OCI-LY1 (cell line): ENCODE results near the gene DDX1.

ENCODE experiments used
- H2AFZ ChIP-seq: fragments of 200-600 bp; sonication (generic), shearing (Covaris generic); 2 replicates; pipeline ENCODE4 v1.6.0; 2014; ENCODE audit warnings: antibody characterized with exemption, mild to moderate bottlenecking, low read length
- H3F3A ChIP-seq: fragments of 200-600 bp; sonication (generic), shearing (Covaris generic); 2 replicates; pipeline ENCODE4 v1.6.0; 2014; ENCODE audit warnings: mild to moderate bottlenecking, antibody characterized with exemption, low read length, moderate library complexity; ENCODE audit not compliant: insufficient read depth
- H3K27ac ChIP-seq: fragments of 200-600 bp; sonication (generic); 2 replicates; pipeline ENCODE4 v1.5.1; 2014; ENCODE audit warnings: low read length, mixed run types, mild to moderate bottlenecking, low read depth; ENCODE audit not compliant: poor library complexity, severe bottlenecking
- H3K27me3 ChIP-seq: fragments of 200-600 bp; sonication (generic); 2 replicates; pipeline ENCODE4 v1.6.0; 2014; ENCODE audit warnings: antibody characterized with exemption, mild to moderate bottlenecking, low read length, moderate library complexity; ENCODE audit not compliant: insufficient read depth
- H3K36me3 ChIP-seq: fragments of 200-600 bp; sonication (generic); 2 replicates; pipeline ENCODE4 v1.6.1; 2014; ENCODE audit warnings: mild to moderate bottlenecking, antibody characterized with exemption, low read length, moderate library complexity, mixed read lengths; ENCODE audit not compliant: insufficient read depth
- H3K4me1 ChIP-seq: fragments of 200-600 bp; sonication (generic); 2 replicates; pipeline ENCODE4 v1.5.1; 2014; ENCODE audit warnings: mild to moderate bottlenecking, low read length, moderate library complexity; ENCODE audit not compliant: insufficient read depth, severe bottlenecking
- H3K4me2 ChIP-seq: fragments of 200-600 bp; sonication (generic), shearing (Covaris generic); 2 replicates; pipeline ENCODE4 v1.6.1; 2014; ENCODE audit warnings: low read length
- H3K4me3 ChIP-seq: fragments of 200-600 bp; sonication (generic); 2 replicates; pipeline ENCODE4 v1.5.1; 2014; ENCODE audit warnings: low read length, low read depth, mild to moderate bottlenecking, mixed read lengths; ENCODE audit not compliant: poor library complexity, severe bottlenecking
- H3K79me2 ChIP-seq: fragments of 200-600 bp; shearing (Covaris generic); 2 replicates; pipeline ENCODE4 v1.6.1; 2016; ENCODE audit warnings: mixed run types, low read length, mixed read lengths; ENCODE audit not compliant: insufficient read depth
- H3K9ac ChIP-seq: fragments of 200-600 bp; sonication (generic), shearing (Covaris generic); 2 replicates; pipeline ENCODE4 v1.6.1; 2014; ENCODE audit warnings: mild to moderate bottlenecking, low read length, mixed read lengths
- H3K9me2 ChIP-seq: fragments of 200-600 bp; sonication (generic), shearing (Covaris generic); 2 replicates; pipeline ENCODE4 v1.6.1; 2014; ENCODE audit warnings: low read depth, mild to moderate bottlenecking, low read length, mixed read lengths
- H3K9me3 ChIP-seq: fragments of 200-600 bp; shearing (Covaris generic); 2 replicates; pipeline ENCODE4 v1.6.1; 2014; ENCODE audit warnings: low read length, mixed read lengths
- H4K20me1 ChIP-seq: fragments of 200-600 bp; sonication (generic), shearing (Covaris generic); 2 replicates; pipeline ENCODE4 v1.6.0; 2016; ENCODE audit warnings: mild to moderate bottlenecking, low read length; ENCODE audit not compliant: insufficient read depth
- EZH2 ChIP-seq: fragments of 200-600 bp; sonication (generic), shearing (Covaris generic); IDR thresholded peaks from 2 replicates; pipeline ENCODE4 v1.8.0; 2017; ENCODE audit warnings: borderline replicate concordance, mixed run types, mild to moderate bottlenecking, antibody characterized with exemption, low read length, moderate library complexity, mixed read lengths
- TF ChIP-seq, protein P1 (sequence below): fragments of 200-600 bp; sonication (generic), shearing (Covaris generic); IDR thresholded peaks from 2 replicates; pipeline ENCODE4 v1.5.1; 2017; ENCODE audit warnings: mild to moderate bottlenecking, antibody characterized with exemption, low read length, moderate library complexity, mixed read lengths

DDX1 gene

DNA sequence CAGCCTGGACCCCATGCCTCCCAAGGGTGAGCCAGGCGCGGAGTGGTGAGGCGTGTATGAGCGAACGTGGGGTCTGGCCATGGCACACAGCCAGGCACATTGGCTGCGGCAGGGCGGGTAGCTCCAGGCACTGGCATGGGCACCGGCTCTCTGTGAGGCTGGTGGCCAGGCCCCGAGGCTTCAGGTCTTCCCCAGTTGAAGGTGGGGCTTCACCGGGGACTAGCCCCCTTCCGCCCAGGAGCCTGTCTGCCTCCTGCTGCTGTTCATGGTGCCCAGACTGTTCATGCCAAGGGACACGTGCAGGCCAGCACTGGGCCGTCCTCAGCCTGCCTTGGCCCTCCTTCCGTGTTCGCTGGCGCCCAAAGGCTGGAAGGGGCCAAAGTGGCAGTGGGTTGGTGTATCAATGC, 26.8 kb downstream of the DDX1 start:
- Histone ChIP-seq H3K36me3 (peaks cover 78% of the 10 kb centered on the region), H3K27me3 (no peaks in the 10 kb centered on the region), H3K27ac (no peak overlapping the region)

DNA sequence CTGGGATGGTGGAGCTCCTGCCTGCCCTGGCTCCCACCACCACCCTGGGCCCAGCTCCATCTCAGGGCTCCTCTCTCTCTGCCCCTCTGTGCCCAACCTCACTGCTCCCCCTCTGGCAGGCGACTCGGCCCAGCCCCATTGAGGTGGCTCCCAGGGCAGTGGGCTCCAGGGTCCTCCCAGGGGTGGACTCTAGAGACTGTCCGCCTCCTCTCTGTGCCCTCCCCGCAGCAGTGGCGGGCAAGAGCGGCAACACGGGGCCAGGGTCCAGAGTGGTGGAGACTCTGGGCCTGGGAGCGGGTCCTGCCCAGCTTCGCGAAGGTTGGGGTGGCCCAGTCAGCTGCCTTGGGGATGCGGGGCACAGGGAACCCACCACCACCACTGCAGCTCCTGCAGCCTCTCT, 27.4 kb downstream of the DDX1 start:
- Histone ChIP-seq H3K27ac (no peak overlapping the region), H2AFZ (no peak overlapping the region), H3F3A (no peaks in the 10 kb centered on the region), H3K9me2 (no peaks in the 10 kb centered on the region), H3K4me3 (no peak overlapping the region), H3K79me2 (no peaks in the 10 kb centered on the region), H4K20me1 (no peaks in the 10 kb centered on the region; the same call in 1 of the 2 replicates), H3K9ac (no peak overlapping the region), H3K9me3 (no peaks in the 10 kb centered on the region), H3K36me3 (peaks cover 78% of the 10 kb centered on the region), H3K27me3 (no peaks in the 10 kb centered on the region), H3K4me1 (no peaks in the 10 kb centered on the region), H3K4me2 (no peak overlapping the region)
- TF ChIP-seq EZH2, result no peak
- TF ChIP-seq, protein P1, sequence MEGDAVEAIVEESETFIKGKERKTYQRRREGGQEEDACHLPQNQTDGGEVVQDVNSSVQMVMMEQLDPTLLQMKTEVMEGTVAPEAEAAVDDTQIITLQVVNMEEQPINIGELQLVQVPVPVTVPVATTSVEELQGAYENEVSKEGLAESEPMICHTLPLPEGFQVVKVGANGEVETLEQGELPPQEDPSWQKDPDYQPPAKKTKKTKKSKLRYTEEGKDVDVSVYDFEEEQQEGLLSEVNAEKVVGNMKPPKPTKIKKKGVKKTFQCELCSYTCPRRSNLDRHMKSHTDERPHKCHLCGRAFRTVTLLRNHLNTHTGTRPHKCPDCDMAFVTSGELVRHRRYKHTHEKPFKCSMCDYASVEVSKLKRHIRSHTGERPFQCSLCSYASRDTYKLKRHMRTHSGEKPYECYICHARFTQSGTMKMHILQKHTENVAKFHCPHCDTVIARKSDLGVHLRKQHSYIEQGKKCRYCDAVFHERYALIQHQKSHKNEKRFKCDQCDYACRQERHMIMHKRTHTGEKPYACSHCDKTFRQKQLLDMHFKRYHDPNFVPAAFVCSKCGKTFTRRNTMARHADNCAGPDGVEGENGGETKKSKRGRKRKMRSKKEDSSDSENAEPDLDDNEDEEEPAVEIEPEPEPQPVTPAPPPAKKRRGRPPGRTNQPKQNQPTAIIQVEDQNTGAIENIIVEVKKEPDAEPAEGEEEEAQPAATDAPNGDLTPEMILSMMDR, result no peak

More for the DNA sequence above, 26.8 kb downstream of the DDX1 start:
- no peak overlapping the region for H3K4me3 ChIP-seq
- H3F3A ChIP-seq, result no peaks in the 10 kb centered on the region
- H3K4me2 ChIP-seq, result no peak overlapping the region
- TF ChIP-seq, protein P1, result no peak
- TF ChIP-seq EZH2, result no peak
- no peaks in the 10 kb centered on the region for H3K9me2 ChIP-seq
- no peak overlapping the region for H3K9ac ChIP-seq
- no peaks in the 10 kb centered on the region; the same call in 1 of the 2 replicates for H4K20me1 ChIP-seq
- H3K79me2 ChIP-seq, result no peaks in the 10 kb centered on the region
- no peaks in the 10 kb centered on the region for H3K4me1 ChIP-seq
- no peaks in the 10 kb centered on the region for H3K9me3 ChIP-seq
- no peak overlapping the region for H2AFZ ChIP-seq

DNA sequence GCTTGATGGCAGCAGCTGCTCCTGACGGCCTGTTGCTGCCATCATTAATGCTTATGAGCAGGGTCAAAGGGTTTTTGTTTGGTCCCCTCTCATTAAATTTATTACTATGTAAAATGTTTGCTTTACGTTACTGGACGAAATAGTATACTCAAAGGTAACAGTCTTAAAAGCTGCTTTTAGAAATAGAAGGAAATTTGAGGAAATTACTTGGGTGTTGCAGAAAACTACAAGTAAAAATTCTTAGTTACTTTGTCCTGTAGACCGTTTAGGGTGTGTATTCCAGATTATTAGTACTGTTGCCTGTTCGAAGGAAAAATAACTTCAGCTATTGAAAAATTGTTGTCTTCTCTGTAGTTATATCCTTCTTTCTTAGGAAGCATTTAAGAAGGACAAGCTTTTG, 27.8 kb downstream of the DDX1 start:
- no peak for TF ChIP-seq EZH2
- TF ChIP-seq, protein P1, result no peak
- Histone ChIP-seq H3K4me3 (no peak overlapping the region), H3K79me2 (no peaks in the 10 kb centered on the region), H3K27me3 (no peaks in the 10 kb centered on the region), H3K4me2 (no peak overlapping the region), H3K9me2 (no peaks in the 10 kb centered on the region), H3K4me1 (no peaks in the 10 kb centered on the region), H3F3A (no peaks in the 10 kb centered on the region), H3K9me3 (no peaks in the 10 kb centered on the region), H3K27ac (no peak overlapping the region), H3K9ac (no peak overlapping the region), H3K36me3 (peaks cover 81% of the 10 kb centered on the region), H2AFZ (no peak overlapping the region), H4K20me1 (no peaks in the 10 kb centered on the region; the same call in 1 of the 2 replicates)
